NCI-H1930 (cell line): Measurements from ENCODE around the gene ERCC5.

Source experiments
- DNase-seq, 2 experiments: peaks; one replicate each; lab custom pipeline; 2025; lab: John Stamatoyannopoulos, UW

Gene ERCC5

DNA sequence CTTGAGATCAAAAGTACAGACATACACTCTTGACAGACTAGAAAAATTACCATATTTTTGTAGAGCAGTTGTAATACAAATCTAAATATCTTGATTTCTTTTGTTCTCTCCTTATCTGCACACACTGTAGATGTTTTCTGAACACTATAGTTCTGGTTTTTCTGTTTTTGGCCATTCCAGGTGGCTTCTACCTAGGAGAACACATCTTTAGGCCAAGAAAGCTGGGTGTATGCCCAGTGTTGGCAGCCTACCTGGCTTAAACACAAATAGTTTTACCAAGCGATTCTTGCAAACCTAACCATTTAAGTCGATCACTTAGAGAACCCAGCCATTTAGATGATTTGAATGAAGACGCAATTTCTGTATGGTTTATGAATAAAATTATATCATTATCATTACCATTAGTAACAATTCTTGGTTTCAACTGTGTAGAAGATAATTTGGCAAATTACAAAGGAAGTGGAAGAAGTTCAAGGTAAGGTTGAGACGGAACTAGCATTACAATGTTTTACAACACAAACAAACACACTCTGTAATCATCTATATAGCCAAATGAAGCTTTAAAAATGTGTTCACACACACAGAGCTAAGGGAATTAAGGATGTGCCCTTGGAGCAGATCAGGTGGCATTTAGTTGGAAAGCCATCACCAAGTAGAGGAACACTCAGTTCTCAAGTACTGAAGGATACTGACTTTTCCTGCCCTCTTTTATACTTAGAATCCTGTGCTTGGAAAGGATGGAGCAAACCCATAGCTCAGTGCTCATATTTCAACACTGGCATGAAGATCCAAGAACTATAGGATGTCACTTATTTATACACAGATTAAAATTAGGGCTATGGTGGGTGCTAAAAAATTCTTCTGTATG, 36.2 kb downstream of the ERCC5 start:
- DNase-seq: no peak

GRCh38 chr13:102892503-102892902, 46.7 kb downstream of the ERCC5 start:
- DNase-seq: no peak

GRCh38 chr13:102897371-102898138, 51.7 kb downstream of the ERCC5 start:
- DNase-seq: no peak

GRCh38 chr13:102900193-102900608, 54.4 kb downstream of the ERCC5 start:
- DNase-seq: no peak

DNA sequence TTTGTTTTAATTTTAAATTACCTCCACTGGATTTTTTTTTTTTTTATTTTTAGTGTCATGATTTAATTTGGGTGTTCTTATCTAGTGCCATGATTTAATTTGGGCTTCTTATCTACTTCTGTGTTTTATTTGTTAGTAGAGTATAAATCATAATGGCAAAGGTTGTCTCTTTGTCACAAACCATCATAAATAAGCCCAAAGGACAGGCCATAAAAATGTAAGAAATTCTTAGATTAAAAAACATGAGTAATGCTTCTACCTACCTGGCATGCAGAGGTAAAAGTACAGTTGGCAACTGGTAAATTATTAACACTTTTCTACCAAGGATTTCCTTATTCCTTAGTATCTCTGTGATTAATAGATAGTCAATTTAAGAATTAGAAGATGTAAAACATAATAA, 55.2 kb downstream of the ERCC5 start:
- no peak for DNase-seq

DNA sequence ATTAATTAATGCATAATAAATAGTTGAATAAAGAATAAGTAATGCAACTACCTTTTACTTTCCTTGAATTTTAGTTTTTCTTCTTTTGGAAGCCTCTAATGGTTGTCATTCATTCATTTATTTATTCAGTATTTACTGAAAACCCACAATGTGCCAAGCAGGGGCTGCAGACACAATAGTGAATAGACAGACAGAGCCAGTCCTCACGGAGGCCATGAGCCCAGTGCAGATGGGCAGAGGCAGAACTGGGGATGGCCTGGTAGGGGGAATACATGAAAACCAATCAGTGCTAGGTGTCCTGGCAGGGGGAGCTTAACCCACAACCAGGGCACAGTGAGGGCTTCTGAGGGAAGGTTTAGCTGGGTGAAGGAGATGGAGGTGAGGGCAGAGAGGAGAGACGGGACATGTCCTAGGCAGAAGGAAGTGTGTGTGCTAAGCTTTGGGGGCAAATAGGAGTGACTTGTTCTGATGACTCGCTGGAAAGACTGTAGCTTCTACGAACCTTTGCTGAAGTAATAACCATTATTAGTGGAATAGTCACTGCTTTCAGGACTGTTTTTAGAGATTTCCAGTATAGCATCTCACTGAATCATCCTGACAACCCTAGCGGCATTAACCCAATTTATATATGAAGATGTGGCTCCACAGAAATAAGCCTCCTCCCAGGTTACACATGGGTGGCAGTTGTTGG, 55.9 kb downstream of the ERCC5 start:
- DNase-seq: no peak

DNA sequence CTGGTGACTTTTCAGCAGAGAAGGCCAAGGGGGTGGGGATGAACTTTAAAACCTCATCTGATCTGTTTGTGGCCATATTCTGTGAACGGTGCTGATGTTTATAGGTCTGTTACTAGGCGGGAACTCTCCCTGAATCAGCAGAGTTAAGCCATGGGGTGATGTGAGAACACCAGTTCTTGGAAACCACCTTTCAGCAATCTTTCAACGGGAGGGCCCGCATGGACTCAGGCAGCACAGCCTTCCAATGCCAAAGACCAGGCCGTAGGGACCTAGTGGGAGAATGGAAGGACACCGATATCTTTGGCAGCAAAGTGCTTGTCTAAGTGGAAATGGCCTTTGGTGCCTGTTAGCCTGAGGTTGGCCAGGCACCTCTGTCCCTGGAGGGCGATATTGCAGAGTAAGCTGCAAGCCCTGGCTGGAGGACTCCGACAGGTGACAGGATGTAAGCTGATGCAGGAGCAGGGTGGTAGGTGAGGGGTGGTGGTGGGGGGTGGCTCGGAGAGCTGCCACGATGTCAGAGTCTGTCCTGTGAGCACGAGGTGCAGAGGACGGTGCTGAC, 57.0 kb downstream of the ERCC5 start:
- DNase-seq: no peak

- DNase-seq: no peak
Observed at GRCh38 chr13:102903659-102904407, 58.0 kb downstream of the ERCC5 start.

DNA sequence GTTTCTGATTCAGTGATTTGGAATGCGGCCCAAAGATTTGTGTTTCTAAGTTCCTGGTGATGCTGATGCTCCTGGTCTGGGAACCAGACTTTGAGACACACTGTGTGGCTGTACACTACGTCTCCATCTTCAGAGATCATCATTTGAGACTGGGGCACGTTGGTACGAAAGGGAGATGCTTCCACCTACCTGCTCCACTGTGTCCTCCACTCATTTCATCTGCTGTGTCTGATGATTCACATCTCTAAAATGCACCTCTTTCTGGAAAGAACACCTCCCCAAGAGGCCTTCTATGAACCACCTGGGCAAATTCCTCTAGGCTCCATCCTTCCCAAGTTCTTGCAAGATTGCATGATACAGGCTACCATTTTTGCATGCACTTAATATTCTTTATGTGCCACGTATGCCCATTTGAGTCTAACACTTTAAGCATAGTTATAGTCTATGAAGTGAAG, 58.6 kb downstream of the ERCC5 start:
- no peak for DNase-seq

GRCh38 chr13:102905905-102906771, 60.3 kb downstream of the ERCC5 start:
- no peak for DNase-seq

DNA sequence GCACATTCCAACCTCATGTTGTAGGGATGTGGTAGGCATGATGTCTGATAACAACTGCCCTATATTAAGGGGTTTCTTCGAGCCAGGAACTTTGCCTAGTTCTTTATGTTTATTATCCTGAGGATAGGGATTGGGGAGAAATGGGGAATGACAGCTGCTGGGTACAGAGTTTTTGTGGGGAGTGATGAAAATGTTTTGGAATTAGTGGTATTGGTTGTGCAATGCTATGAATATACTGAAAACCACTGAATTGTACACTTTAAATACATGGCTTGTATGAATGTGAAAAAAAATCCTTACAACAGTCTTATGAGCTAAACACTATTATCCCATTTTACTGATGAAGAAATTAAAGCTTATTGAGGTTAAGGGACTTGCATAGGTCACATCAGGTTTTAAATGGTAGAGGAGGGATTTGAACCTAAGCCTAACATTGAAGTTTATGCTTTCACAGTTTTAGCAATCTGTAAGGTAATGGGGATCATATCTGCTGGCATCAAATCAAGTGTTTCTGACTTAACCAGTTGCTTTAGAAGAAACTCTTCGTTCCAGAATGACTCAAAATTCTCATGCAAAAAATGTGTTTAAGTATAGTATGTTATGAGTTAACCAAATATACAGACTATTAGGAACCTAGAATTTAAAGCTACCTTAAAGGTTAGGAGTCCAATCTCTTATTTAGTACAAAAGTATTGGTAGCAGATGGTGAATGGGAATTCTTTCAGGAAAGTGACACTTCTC, 61.4 kb downstream of the ERCC5 start:
- no peak for DNase-seq

GRCh38 chr13:102907886-102908515, 62.2 kb downstream of the ERCC5 start:
- no peak for DNase-seq

DNA sequence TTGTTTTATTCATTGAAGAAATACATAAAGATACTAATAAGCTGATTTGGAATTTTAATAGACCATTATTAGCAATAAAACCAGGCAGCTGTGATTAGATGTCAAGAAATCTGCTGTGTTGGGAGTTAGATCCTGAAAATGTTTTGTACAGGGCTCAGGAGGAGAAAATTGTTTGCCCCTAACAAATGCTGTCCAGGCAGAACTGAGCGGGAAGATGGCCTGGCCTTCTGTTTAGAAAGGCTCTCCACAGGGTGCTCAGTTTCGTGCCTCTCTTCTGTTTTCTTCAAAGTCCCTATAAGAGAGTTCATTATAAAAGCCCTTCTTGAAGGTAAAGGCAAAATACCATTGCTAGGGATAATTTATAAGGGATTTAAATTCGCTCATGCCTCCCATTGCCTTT, 64.1 kb downstream of the ERCC5 start:
- DNase-seq: no peak

DNA sequence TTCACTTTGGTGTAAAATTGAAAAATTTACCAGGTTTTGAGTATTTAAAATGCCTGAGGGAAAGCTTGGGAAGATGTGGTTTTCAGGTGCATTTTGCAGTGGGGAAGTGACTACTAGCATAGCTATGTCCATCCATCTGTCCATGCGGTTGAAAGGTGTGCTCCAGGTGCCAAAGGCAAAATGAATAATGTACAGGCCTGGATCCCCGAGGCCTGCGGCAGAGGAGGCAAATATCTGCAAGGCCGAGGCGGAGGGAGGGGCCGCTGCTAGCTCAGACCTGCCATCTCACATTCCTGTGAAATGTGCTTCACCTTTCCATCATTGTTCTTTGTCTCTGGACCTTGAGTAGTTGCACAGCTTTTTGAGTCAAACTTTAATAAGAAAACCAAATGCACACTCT, 65.5 kb downstream of the ERCC5 start:
- no peak for DNase-seq

DNA sequence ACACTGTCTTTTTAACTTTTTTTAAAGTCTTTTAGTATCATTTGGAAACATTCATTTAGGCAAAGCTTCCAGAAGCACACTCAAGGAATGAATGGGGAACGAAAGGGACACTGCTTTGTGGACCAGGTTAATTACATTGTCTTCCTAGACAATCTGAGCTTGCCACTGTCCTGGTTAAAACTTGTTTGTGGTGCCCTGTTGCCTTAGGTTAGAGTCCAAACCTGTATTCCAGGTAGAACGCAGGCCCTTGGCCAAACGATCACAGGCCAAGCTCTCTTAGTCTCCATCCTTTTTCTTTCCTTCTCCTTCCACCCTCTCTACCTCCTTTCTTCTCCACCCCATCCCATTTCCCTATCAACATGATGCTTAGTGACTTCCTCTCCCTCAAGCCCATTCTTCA, 66.8 kb downstream of the ERCC5 start:
- no peak for DNase-seq

GRCh38 chr13:102913914-102914313, 68.1 kb downstream of the ERCC5 start:
- DNase-seq: no peak

DNA sequence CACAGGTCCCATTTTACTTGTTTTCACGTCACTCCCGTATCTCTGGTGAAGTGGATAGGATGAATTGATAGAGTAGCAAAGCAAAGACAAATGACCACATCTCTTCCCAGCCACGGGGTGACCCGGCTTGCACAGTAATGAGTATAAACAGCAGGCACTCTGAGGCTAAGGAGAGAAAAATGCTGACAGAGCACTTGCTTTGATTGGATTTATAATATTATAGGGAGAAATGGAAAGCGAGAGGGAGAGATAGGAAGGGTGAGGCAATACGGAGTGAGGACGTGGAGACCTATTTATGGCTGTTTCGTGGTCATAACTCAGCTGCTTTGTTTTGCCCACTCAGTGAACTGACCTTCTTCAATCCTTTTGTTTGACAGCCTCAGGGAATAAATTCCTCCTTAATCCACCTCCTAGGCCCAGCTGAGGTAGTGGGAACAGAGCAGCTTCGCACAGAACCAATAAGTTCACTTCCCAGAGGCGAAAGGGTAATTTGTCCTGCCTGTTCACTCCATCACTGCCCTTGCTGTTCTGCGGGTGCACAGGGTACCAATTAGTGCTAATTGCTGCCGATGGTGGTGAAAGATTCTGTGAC, 68.6 kb downstream of the ERCC5 start:
- no peak for DNase-seq

DNA sequence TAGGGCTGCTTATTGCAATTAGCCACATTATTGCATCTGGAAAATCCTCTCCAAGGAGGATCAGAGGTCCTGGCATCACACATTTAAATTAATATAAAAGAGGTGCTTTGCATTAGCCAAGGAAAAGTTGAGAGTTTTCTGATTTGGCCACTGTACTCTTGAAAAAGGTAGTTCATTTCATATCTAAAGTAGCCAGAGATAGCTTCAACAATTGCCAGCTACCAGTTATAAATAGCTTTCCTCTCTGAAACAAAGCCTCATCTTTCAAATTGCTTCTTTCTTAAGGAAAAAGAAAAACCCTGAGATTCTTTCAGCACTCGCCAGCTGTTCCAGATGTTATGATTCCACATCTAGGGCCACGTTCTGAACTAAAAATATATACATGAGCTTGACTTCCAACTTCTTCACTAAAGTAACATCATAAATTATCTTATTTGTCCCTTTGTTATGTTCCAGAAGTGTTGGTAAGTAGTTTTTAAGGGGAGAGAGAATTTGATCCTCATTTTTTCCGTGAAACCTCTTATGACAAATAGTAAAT, 69.6 kb downstream of the ERCC5 start:
- DNase-seq: no peak

GRCh38 chr13:102917019-102917418, 71.2 kb downstream of the ERCC5 start:
- no peak for DNase-seq
